Neural cell (in vitro differentiated cells): ENCODE results near the gene TNS3. TPM values are rescaled to one million over a fixed set of nuclear protein-coding genes. Genes with fewer than 3 reads are reported as not detected.

Source experiments
- H2AFZ ChIP-seq: fragments of 200-600, 300-800 bp; sonication (generic), shearing (Covaris generic); 2 replicates; pipeline ENCODE4 v1.6.0; 2014; ENCODE audit warnings: low read depth, mild to moderate bottlenecking, antibody characterized with exemption, low read length, moderate library complexity
- H3F3A ChIP-seq: fragments of 200-600 bp; shearing (Covaris generic); 2 replicates; pipeline ENCODE4 v1.6.1; 2016; ENCODE audit warnings: mild to moderate bottlenecking, moderate library complexity, mixed read lengths, antibody characterized with exemption, low read length; ENCODE audit not compliant: insufficient read depth, poor library complexity, severe bottlenecking
- H3K27ac ChIP-seq: fragments of 200-600, 300-800 bp; sonication (generic), shearing (Covaris generic); 2 replicates; pipeline ENCODE4 v1.5.1; 2014; ENCODE audit warnings: mild to moderate bottlenecking, low read length, moderate library complexity
- H3K27me3 ChIP-seq: fragments of 300-800, 200-600 bp; sonication (generic), shearing (Covaris generic); 2 replicates; pipeline ENCODE4 v1.6.0; 2014; ENCODE audit warnings: mild to moderate bottlenecking, low read depth, low read length, moderate library complexity; ENCODE audit not compliant: insufficient read depth
- H3K36me3 ChIP-seq: fragments of 300-800, 200-600 bp; sonication (generic), shearing (Covaris generic); 2 replicates; pipeline ENCODE4 v1.5.1; 2014; ENCODE audit warnings: mild to moderate bottlenecking, antibody characterized with exemption, low read length, moderate library complexity; ENCODE audit not compliant: insufficient read depth
- H3K4me2 ChIP-seq: fragments of 300-800, 200-600 bp; sonication (generic), shearing (Covaris generic); 2 replicates; pipeline ENCODE4 v1.6.0; 2014; ENCODE audit warnings: mild to moderate bottlenecking, low read length
- H3K4me3 ChIP-seq: fragments of 300-800, 200-600 bp; sonication (generic), shearing (Covaris generic); 2 replicates; pipeline ENCODE4 v1.5.1; 2014; ENCODE audit warnings: mild to moderate bottlenecking, low read length, moderate library complexity
- H3K79me2 ChIP-seq: fragments of 200-600 bp; shearing (Covaris generic); replicated peaks from 2 replicates; pipeline ENCODE4 v1.6.0; 2014; ENCODE audit warnings: mild to moderate bottlenecking, low read length, moderate library complexity; ENCODE audit not compliant: insufficient read depth
- H3K9ac ChIP-seq: fragments of 300-800, 200-600 bp; sonication (generic), shearing (Covaris generic); 2 replicates; pipeline ENCODE4 v1.6.1; 2016; ENCODE audit warnings: mild to moderate bottlenecking, low read length, mixed read lengths
- H3K9me2 ChIP-seq: fragments of 200-600 bp; shearing (Covaris generic); 2 replicates; pipeline ENCODE4 v1.6.1; 2016; ENCODE audit warnings: mild to moderate bottlenecking, low read length, mixed read lengths; ENCODE audit not compliant: insufficient read depth
- H3K9me3 ChIP-seq: fragments of 200-600, 300-800 bp; sonication (generic), shearing (Covaris generic); 2 replicates; pipeline ENCODE4 v1.6.1; 2016; ENCODE audit warnings: mild to moderate bottlenecking, mixed run types, low read length, moderate library complexity, mixed read lengths
- H4K20me1 ChIP-seq: fragments of 200-600 bp; shearing (Covaris generic); 2 replicates; pipeline ENCODE4 v1.6.1; 2016; ENCODE audit warnings: mild to moderate bottlenecking, mixed run types; ENCODE audit not compliant: insufficient read depth
- CTCF ChIP-seq: fragments of 450-650 bp; IDR thresholded peaks from 2 replicates; pipeline ENCODE4 v1.5.1; 2014; ENCODE audit warnings: antibody characterized with exemption, mild to moderate bottlenecking, moderate library complexity; ENCODE audit not compliant: poor library complexity, severe bottlenecking
- EP300 ChIP-seq: fragments of 450-650 bp; conservative IDR thresholded peaks from 2 replicates; pipeline ENCODE4 v1.6.1; 2014; ENCODE audit warnings: antibody characterized with exemption, mild to moderate bottlenecking, moderate library complexity; ENCODE audit not compliant: poor library complexity, severe bottlenecking
- EZH2 ChIP-seq: fragments of 200-600, 300-800 bp; shearing (Covaris generic), sonication (generic); IDR thresholded peaks from 2 replicates; pipeline ENCODE4 v1.6.1; 2014; ENCODE audit warnings: antibody characterized with exemption, low read length, borderline replicate concordance, mild to moderate bottlenecking; ENCODE audit not compliant: insufficient read depth, poor library complexity, severe bottlenecking
- MXI1 ChIP-seq: fragments of 450-650 bp; conservative IDR thresholded peaks from 2 replicates; pipeline ENCODE4 v1.6.1; 2014; ENCODE audit warnings: antibody characterized with exemption, mild to moderate bottlenecking; ENCODE audit not compliant: poor library complexity, severe bottlenecking
- POLR2AphosphoS5 ChIP-seq: IDR thresholded peaks from 2 replicates; pipeline ENCODE4 v1.6.1; 2012
- RAD21 ChIP-seq: fragments of 450-650 bp; conservative IDR thresholded peaks from 2 replicates; pipeline ENCODE4 v1.6.1; 2014; ENCODE audit warnings: antibody characterized with exemption, mild to moderate bottlenecking, moderate library complexity
- REST ChIP-seq: IDR thresholded peaks from 2 replicates; pipeline ENCODE4 v1.6.1; 2012; ENCODE audit warnings: borderline replicate concordance
- SMC3 ChIP-seq: fragments of 450-650 bp; conservative IDR thresholded peaks from 2 replicates; pipeline ENCODE4 v1.6.1; 2014; ENCODE audit warnings: antibody characterized with exemption, mild to moderate bottlenecking, moderate library complexity; ENCODE audit not compliant: poor library complexity
- TAF1 ChIP-seq: IDR thresholded peaks from 2 replicates; pipeline ENCODE4 v1.6.1; 2012; ENCODE audit warnings: low read depth
- polyA plus RNA-seq: library from polyadenylated mRNA; depleted of rRNA; stranded (reverse); fragments of >200 nt; gene quantifications from 2 replicates; pipeline ENCODE4 v1.2.3, GENCODE V29; 2014

Gene TNS3
- polyA plus RNA-seq, 1 donor from 2014 or later: 0.58 TPM

GRCh38 chr7:47556511-47557180 is 25.3 kb downstream of the TNS3 start:
- no peak overlapping the region for H3K27ac ChIP-seq
- no peak for TF ChIP-seq POLR2AphosphoS5
- TF ChIP-seq SMC3: no peak
- TF ChIP-seq TAF1: no peak
- no peak for TF ChIP-seq RAD21
- no peak for TF ChIP-seq EZH2
- no peak for TF ChIP-seq CTCF
- TF ChIP-seq EP300: no peak
- TF ChIP-seq REST: no peak
- no peak for TF ChIP-seq MXI1
- no peak overlapping the region for H3K4me2 ChIP-seq
- H3K79me2 ChIP-seq: no peaks in the 10 kb centered on the region
- H3K4me3 ChIP-seq: no peak overlapping the region
- H4K20me1 ChIP-seq: no peaks in the 10 kb centered on the region
- H3K9me2 ChIP-seq: no peaks in the 10 kb centered on the region
- H3F3A ChIP-seq: no peaks in the 10 kb centered on the region
- H3K9me3 ChIP-seq: no peaks in the 10 kb centered on the region
- H3K9ac ChIP-seq: no peak overlapping the region
- no peaks in the 10 kb centered on the region for H3K27me3 ChIP-seq
- no peak overlapping the region for H2AFZ ChIP-seq
- no peaks in the 10 kb centered on the region for H3K36me3 ChIP-seq

- Histone ChIP-seq H3F3A (no peaks in the 10 kb centered on the region), H3K9me3 (no peaks in the 10 kb centered on the region), H3K79me2 (no peaks in the 10 kb centered on the region), H4K20me1 (no peaks in the 10 kb centered on the region), H3K27ac (no peak overlapping the region), H3K9me2 (no peaks in the 10 kb centered on the region), H3K36me3 (no peaks in the 10 kb centered on the region), H3K27me3 (no peaks in the 10 kb centered on the region), H3K9ac (no peak overlapping the region), H3K4me2 (no peak overlapping the region), H3K4me3 (no peak overlapping the region), H2AFZ (no peak overlapping the region)
- no peak for TF ChIP-seq RAD21
- TF ChIP-seq EZH2: no peak
- TF ChIP-seq REST: no peak
- TF ChIP-seq CTCF: no peak
- TF ChIP-seq EP300: no peak
- no peak for TF ChIP-seq SMC3
- TF ChIP-seq MXI1: no peak
- no peak for TF ChIP-seq POLR2AphosphoS5
- no peak for TF ChIP-seq TAF1
Measured at GRCh38 chr7:47553309-47553708, 28.6 kb downstream of the TNS3 start.
